ENCODE measurements around the gene C1QTNF1.

Gene C1QTNF1, protein sequence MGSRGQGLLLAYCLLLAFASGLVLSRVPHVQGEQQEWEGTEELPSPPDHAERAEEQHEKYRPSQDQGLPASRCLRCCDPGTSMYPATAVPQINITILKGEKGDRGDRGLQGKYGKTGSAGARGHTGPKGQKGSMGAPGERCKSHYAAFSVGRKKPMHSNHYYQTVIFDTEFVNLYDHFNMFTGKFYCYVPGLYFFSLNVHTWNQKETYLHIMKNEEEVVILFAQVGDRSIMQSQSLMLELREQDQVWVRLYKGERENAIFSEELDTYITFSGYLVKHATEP

DNA sequence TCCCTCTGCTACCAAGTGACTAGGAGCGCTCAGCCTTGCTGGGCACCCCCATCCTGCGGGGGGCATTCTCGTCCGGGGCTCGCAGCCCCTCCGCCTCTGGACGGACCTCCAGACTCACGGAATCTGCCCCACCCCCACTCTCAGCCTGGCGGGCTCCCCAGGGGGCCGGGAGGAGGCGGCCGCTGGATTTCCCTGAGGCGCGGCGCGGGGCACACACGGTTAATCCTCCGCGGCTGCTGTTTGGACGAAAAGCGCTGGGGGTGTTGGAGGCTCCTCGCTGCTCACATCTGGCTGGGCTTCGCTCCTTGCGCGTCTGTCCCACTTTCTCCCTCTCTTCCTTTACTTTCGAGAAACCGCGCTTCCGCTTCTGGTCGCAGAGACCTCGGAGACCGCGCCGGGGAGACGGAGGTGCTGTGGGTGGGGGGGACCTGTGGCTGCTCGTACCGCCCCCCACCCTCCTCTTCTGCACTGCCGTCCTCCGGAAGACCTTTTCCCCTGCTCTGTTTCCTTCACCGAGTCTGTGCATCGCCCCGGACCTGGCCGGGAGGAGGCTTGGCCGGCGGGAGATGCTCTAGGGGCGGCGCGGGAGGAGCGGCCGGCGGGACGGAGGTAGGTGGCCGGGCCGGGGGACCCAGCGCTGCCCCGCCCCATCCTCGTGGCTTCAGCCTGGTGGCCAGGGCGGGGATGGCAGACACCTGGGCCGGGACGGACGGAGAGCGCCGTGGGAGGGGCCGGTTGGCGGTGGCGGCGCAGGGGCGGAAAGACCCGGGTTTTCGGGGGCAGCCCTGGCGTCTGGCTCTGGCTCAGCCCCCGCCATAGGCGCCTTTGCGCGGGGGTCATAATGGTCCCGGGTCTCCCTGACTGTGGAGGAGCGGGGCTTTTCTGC is at the start of gene C1QTNF1:
TSS of gene C1QTNF1 (plus strand) at position 284 of the 886 bp plus-strand sequence. CDS start 19,800 bp downstream, outside the sequence.
- DNase-seq (ENCODE audit: low read depth in 1 of 2, low spot score in 1 of 2), result peak in 1 of 2 donors; percentile 27

DNA sequence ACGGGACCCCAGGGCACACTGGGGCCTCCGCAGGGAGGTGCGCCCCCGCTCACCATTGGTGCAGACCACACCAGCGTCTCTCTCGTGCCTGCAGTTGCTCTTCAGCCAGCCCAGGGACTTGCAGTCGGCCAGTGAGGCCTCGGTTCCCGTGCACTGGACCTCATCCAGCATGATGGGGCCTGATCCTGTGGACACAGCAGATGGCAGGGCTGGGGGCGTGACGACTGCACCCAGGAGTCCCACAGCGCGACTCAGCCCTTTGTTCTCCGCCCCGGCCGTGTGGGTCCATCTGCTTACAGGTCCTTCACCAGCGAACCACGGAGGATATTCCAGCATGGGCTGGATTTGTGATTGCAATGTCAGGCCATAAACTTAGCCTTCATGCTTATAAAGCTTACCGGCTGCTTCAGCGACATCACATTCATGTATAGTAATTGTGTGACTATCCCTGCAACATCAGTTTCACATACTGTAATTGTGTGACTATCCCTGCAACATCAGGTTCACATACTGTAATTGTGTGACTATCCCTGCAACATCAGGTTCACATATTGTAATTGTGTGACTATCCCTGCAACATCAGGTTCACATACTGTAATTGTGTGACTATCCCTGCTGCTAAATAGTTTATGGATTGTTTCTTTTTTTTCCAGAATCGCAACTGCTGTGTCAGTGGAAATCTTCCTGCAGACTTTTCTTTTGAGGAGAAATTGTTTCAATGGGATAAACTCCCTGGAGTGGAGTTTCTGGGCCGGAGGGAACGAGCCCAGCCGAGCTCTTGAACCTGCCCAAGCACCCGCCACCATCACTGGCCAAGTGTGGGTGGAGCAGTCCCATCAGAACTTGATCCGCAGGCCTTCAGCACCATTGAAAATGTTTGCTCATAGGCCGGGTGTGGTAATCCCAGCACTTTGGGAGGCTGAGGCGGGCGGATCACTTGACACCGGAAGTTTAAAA is 49.1 kb upstream of the C1QTNF1 start:
- DNase-seq (ENCODE audit: low read depth in 1 of 2, low spot score in 1 of 2), result no peak

DNA sequence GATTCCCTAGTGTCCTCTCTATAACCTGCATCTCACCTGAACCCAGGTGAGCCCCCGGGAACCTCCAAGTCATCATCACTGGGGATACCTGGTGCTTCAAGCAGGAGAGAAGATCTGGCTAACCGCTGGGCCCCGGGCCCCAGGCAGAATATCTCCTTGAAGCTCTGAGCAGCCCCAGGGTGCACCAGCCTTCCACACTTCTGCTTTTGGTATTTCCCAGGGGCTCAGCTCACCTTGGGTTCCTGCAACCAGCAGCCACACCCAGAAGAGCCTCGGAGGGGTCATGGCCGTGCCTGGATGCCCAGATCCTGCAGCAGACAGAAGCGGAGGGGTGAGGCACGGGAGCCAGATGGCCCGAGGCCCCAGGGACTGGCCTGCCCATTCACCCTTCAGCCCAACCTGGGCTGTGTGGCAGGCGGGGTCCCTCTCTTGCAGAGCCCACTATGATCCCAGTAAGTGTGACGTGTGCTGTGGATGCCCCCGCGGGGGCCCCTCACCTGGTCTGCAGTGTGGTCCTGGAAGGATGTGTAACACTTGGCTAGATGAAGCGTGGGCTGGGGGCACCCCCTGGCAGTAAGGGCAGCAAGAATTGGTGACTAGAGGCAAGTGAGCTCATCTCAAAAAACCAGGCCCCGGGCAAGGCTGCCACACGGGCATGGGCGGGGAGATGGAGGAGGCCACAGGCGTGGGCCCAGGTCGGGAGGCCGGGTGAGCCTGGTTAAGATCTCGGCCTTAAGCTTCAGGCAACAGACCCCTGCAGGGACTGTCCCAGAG is 46.9 kb upstream of the C1QTNF1 start:
- no peak for DNase-seq (ENCODE audit: low read depth in 1 of 2, low spot score in 1 of 2)

DNA sequence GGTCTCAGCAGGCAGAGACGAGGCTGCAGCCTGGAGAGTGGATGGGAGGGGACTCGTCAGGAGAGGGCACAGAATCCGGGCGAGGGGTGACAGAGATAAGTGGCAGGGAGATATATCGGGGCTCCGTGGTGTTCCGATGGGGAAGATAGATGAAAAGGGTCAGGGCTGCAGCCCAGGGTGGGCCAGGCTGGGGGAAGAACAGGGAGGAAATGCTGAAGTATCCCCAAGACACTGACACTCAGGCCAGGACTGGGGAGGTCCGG is 46.4 kb upstream of the C1QTNF1 start:
- no peak for DNase-seq (ENCODE audit: low read depth in 1 of 2, low spot score in 1 of 2)

DNA sequence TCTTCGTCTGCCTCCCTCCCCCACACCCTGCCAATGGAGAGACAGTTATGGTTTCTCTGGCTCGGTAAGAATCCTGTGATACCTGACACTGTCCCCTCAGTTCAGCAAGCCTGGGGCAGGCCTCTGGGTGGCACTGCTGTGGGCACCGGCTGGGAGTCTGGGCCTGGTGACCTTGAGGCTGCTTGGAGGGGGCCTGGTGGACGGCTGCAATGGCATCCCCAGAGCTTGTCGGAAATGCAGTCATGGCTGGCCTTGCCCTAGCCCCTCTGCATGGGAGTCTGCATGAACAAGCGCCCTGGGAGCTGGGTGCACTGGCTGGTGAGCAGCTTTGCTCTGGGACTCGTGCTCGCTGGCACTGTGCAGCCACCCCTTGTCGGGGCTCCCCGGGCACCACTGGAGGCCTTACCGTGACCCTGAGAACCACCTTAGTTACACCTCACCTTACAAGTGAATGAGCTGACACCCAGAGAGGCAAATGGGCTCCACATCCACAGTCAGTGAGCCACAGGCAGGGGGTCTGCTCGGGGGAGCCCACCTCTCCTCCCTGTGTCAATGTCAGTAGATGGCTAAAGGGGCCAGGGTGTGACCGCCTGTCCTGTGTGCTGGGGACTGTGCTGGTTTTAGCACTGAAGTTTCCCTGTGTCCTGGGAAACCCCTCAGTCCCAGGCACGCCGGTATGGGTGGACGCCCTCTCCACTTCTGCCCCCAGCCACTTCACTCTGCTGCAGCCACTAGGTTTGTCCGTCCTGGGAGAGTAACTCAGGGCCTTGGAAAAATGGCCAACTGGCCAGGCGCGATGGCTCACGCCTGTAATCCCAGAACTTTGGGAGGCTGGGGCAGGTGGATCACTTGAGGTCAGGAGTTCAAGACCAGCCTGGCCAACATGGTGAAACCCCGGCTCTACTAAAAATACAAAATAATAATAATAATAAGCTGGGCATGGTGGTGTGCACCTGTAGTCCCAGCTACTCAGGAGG is 45.7 kb upstream of the C1QTNF1 start:
- DNase-seq (ENCODE audit: low read depth in 1 of 2, low spot score in 1 of 2), result no peak

DNA sequence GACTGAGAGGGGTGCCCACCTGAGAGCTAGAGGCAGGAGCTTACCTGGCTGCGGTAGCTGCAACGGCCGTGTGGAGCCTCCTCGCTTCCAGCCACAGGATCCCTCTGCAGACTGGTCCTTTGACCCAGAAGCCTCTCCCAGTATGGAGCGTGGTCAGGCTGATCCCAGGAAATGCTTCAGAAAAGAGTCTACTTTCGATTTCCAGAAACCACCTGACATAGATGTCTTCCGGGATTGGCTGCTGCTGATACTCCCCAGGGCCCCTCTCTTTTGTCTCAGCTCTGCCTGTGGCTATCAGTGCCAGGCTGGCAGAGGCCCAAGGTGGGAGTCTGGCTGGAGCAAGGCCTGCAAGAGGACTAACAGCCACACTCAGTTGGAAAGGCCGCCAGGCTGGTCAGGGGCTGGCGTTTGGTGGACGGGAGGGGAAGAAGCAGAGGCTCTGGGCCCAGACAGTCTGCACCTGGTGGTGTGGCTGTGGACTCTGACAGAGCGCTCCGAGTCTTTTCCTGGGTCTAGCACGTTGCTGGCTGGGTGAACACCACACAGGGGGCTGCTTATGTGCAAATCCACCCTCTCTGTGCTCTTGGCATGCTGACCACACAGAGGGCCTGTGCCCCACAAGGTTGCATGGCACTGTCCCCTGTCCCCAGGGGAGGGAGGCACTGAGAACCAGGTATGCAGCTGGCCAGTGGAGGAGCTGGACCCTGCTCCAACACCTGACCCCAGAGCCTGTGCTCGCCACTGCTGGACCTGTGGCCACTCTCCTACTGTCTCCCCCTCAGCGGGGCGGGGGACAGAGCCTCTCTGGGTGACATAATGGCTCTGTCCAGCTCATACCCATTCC is 44.0 kb upstream of the C1QTNF1 start, which contains the start of gene LGALS3BP:
TSS of gene LGALS3BP (minus strand) at position 144 of the 844 bp plus-strand sequence. CDS start 2,732 bp downstream, outside the sequence.
- DNase-seq (ENCODE audit: low read depth in 1 of 2, low spot score in 1 of 2), result no peak

DNA sequence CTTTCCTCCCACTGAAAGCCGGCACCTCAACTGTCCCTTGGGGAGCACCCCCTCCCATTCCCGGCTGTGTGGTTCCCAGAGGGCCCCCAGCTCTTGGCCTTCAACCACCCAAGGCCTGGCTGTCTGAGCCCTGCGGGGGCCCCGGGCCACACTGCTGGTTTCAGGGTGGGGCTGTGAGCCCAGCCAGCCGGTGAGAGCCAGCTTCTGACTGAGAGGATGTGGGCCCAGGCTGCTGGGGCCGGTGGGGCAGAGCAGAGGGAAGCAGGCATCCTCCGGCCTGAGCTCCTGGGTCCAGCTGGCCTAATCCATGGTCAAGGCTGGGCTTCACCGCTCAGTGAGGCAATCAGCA is 43.4 kb upstream of the C1QTNF1 start:
- DNase-seq (ENCODE audit: low read depth in 1 of 2, low spot score in 1 of 2), result no peak

DNA sequence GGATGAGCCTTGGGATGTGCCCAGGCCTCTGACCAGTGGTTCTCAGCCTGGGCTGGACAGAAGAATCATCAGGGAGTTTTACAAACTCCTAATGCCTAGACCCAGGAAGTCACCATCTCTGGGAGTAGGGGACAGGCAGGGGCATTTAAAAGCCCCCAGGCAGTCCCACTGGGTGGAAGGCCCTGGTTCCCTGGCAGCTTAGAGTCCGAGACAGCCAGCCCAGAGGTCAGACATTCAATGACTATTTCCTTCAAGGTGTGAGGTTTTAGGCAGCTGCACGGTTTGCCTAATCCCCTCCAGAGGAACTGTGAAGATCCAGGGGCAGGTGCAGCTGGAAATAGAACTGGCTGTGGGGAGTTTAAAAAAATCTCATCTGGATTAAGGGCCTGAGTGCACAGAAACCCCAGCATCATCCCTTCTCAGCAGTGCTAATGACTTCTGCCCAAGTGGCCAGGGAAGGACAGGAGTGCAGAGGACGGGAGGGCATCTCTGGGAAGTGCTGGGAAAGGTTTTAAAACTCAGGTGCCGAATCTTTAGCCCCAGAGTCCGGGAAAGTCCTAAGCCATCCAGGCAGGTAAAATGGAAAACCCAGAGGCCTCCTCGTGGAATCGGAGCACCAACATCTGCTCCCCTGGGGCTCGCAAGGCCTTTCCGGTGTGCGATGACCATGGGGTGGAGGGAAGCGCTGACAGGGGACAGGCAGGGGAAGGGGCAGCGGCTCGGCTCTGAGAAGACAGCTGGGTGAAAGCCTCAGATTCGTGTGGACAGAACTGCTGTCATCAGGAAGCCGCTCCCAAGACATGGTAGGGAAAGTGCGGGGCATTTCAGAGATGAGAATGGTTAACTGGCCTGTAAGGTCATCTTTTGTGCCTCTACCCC is 42.7 kb upstream of the C1QTNF1 start:
- DNase-seq (ENCODE audit: low read depth in 1 of 2, low spot score in 1 of 2), result no peak

DNA sequence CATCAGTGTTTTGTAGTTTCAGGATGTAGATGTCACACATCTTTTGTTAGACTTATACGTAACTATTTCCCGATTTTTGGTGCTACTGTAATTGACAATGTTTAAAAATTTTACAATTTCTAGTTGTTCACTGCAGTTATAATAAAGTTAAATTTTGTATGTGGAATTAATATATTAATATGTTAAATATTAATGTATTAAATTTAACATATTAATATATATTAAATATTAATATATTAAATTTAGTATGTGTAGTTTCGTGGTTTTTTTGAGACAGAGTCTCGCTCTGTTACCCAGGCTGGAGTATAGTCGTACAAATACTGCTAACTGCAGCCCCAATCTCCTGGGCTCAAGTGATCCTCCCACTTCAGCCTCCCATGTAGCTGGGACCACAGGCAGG is 38.6 kb upstream of the C1QTNF1 start:
- DNase-seq (ENCODE audit: low read depth in 1 of 2, low spot score in 1 of 2), result no peak

DNA sequence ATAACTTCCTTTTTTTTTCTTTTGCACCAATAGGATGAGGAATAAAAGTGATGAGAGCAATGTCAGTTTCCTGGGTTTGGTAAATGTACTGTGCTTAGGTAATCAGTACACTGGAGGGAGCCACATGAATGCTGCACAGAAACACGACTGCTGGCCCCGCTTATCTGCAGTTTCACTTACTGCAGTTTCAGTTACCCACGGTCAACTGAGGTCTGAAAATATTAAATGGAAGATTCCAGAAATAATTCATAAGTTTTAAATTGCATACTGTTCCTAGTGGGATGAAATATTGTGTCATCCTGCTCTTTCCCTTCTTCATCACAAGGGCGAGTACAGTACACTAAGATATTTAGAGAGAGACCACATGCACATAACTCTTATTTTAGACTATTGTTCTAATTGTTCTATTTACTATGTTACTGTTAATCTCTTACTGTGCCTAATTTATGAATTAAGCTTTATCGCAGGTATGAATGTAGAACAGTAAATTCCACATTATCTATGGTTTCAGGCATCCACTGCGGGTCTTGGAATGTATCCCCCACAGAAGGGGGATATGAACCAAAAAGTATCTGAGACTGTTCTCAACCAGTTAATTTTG is 37.8 kb upstream of the C1QTNF1 start:
- no peak for DNase-seq (ENCODE audit: low read depth in 1 of 2, low spot score in 1 of 2)

DNA sequence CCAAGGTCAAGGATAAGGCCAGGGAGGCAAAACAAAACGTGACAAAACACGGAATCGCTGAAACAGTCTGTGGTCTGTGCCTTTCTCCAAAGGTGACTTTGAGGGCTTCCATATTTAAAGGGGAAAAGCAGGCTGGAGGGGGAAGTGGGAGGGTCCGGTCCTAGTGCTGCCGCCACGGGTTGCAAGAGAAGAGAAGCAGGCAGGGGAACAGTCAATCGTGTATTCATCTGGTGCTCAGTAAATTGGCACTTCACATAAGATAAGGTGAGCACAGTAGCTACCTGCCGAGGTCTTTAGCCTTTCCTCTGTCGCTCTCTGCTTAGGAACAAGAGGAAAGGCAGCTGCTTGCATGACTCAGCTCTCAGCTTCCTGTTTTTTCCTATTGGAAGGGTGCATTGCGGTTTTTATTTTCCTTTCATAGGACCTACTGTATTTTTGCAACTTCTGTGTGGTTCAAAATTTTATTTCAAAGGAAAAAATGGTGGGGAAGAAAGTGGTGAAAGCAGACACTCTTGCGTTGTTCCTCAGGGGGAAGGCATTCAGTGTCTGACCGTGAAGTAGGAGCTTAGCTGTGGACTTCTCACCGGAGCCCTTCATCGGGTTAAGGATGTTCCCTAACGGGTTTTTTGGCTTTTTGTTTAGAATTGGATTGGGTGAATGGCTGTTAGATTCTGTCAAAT is 37.2 kb upstream of the C1QTNF1 start:
- no peak for DNase-seq (ENCODE audit: low read depth in 1 of 2, low spot score in 1 of 2)

DNA sequence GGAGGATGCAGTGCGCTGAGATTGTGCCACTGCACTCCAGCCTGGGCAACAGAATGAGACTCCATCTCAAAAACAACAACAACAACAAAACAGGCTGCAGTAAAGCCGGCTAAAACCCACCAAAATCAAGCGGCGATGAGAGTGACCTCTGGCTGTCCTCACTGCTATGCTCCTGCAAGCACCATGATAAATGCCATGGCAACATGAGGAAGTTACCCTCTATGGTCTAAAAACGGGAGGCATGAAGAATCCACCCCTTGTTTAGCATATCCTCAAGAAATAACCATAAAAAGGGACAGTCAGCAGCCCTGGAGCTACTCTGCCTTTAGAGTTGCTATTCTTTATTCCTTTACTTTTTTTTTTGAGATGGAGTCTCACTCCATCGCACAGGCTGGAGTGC is 35.8 kb upstream of the C1QTNF1 start:
- DNase-seq (ENCODE audit: low read depth in 1 of 2, low spot score in 1 of 2), result no peak

DNA sequence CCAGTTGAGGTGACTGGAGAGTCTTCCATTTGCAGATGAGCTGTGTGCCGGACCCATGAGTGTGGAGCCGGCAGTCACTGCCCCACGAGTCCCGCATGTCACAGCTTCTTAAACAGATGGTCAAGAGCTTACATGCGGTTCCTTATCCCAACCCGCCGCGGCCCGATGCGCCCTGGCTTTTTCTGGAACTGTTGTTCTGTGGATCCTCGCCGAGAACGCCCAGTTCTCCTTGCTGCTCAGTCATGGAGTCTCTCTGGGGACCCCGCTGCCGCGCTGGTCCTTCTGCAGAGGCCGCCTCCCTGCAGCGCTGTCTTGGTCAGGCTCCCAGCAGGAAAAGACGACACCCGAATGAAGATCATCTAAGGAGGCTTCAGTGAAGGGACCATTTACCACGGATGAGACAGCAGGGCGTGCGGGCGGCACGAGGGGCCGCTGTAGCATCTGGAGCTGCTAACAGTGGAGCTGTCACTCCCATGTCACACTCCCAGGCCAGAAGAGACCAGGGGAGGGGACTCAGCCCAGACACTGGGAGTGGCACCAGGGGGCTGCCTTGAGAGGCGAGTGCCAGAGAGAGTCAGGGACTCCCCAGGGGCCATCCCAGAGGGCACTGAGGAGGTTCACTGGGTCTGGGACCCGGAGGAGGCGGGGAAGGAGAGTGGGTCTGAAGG is 33.5 kb upstream of the C1QTNF1 start:
- no peak for DNase-seq (ENCODE audit: low read depth in 1 of 2, low spot score in 1 of 2)

DNA sequence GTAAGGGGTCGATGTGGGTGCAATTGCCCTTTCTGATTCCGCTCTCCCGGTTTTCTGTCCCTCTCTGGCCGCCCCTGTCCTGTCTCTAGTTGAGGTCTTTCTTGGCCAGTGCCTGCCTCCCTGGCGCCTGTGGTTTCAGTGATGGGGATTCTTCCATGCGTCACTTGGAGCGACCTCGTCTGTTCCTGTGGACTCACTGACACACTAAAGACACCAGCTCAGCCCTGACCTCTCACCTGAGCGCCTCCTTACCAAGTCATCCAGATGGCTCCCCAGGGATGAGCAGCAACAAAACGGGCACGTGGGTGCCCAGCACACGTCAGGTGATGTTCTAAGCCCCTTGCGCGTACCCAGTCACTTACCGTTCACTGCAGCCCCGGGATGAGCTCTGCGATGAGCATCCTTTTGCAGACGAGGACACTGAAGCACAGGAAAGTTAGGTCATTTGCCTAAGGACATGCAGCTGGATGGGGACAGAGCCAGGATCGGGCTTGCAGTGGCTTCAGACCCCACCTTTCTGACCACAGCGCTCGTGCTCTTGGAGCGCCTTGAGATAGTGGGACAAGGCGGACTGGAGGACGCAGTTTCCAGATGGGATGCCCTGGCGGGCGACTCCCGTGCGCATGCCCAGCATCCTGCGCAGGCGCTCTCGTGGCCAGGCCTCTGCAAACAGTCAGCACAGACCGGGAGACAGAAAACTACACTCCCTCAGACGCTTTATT is 32.8 kb upstream of the C1QTNF1 start:
- DNase-seq (ENCODE audit: low read depth in 1 of 2, low spot score in 1 of 2), result no peak

DNA sequence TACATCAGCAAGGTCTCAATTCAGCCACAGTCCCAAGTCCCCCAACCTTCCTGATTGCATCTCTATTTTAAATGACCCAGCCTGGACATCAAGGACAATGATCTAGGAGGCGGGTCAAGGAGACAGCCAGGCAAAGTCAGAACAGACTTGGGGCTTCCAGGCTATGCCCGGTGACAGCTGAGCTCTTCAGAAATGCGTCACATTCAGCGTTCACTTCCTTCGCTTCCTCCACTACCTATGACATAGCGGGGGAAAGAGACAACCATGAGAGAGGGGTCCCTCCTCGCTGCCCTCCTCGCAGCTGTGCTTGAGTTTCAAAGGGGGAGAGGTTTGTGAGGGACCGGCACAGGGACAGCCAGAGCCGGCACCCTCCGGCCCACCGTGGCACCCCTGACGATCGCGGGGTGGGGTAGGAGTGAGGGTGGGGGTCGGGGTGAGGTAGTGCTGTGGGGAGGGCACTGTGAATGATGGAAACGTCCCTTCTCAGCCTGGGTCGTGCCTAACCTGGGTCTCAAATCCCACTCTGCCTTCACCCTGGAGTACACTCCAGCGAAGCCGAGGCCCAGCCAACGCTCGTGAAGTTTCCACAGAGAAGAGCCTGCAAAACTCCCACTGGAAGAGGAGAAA is 31.9 kb upstream of the C1QTNF1 start:
- DNase-seq (ENCODE audit: low read depth in 1 of 2, low spot score in 1 of 2), result peak in 1 of 2 donors; percentile 2

Data from activated T-helper 1 cell treated with anti-CD3 and anti-CD28 coated beads, Interleukin-2, amount 50 U/mL, for 16 hours (primary cell).